ENCODE data around the gene GAB2. TPM values are rescaled to one million over a fixed set of nuclear protein-coding genes. Genes with fewer than 3 reads are reported as not detected.

The GAB2 gene
- total and polyA plus RNA-seq, 2 donors (not counting 1 experiment from before 2014, with no cell fraction given) = 5.8 to 85.9 TPM

DNA sequence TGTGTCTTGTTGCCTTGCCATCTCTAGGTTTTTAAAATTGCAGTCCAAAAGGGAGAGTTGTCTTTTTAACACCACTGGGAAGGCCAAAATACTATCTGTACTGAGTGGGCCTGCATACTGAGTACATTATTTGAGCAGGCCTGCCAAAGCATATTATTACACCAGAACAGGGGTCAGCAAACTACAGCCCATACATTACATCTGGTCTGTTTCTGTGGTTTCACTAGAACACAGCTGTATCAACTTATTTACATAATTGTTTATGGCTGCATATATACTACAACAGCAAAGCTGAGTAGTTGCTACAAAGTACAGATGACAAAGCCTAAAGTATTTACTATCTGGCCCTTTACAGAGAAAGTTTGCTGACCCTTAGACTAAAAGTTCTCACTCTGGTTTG lies 154.9 kb downstream of the GAB2 start:
- Mint-ChIP-seq H3K4me3 (no peak overlapping the region), H3K4me1 (no peaks in the 10 kb centered on the region), H3K27me3 (no peaks in the 10 kb centered on the region), H3K9me3 (ENCODE audit: insufficient read depth) (no peaks in the 10 kb centered on the region), H3K27ac (no peak overlapping the region)
- H3K4me1 ChIP-seq (ENCODE audit: control insufficient read depth in 2 of 2, insufficient read depth in 2 of 2, low read length in 2 of 2) = no peaks in the 10 kb centered on the region
- TF ChIP-seq, protein P1, sequence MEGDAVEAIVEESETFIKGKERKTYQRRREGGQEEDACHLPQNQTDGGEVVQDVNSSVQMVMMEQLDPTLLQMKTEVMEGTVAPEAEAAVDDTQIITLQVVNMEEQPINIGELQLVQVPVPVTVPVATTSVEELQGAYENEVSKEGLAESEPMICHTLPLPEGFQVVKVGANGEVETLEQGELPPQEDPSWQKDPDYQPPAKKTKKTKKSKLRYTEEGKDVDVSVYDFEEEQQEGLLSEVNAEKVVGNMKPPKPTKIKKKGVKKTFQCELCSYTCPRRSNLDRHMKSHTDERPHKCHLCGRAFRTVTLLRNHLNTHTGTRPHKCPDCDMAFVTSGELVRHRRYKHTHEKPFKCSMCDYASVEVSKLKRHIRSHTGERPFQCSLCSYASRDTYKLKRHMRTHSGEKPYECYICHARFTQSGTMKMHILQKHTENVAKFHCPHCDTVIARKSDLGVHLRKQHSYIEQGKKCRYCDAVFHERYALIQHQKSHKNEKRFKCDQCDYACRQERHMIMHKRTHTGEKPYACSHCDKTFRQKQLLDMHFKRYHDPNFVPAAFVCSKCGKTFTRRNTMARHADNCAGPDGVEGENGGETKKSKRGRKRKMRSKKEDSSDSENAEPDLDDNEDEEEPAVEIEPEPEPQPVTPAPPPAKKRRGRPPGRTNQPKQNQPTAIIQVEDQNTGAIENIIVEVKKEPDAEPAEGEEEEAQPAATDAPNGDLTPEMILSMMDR (IDR thresholded peaks at IDR 0.05) = no peak
- TF ChIP-seq EZH2 (IDR thresholded peaks at IDR 0.05; ENCODE audit: borderline replicate concordance, insufficient read depth, low read depth, low read length, poor library complexity, severe bottlenecking) = no peak
- H3K27me3 ChIP-seq (replicated peaks in 1 of 4; ENCODE audit: control extremely low read depth in 1 of 4, control insufficient read depth in 3 of 4, insufficient read depth in 4 of 4, low read length in 3 of 4) = no peaks in the 10 kb centered on the region
- H3K9me3 ChIP-seq (ENCODE audit: control extremely low read depth in 1 of 3, control insufficient read depth in 2 of 3, insufficient read depth in 1 of 3, low read length in 2 of 3) = no peaks in the 10 kb centered on the region
- no peaks in the 10 kb centered on the region for H4K20me1 ChIP-seq (ENCODE audit: control insufficient read depth, insufficient read depth, low read length, poor library complexity, severe bottlenecking)
- H3K4me2 ChIP-seq (replicated peaks; ENCODE audit: low read depth, low read length, poor library complexity, severe bottlenecking) = no peak overlapping the region
- ChIA-PET POLR2A (no interaction called here), CTCF (interaction anchor here (1.7 kb wide), 1 partner anchor 34 kb away, joined by 5 read pairs; no protein-coding TSS in a partner anchor)
- intact Hi-C loops (cut with micrococcal nuclease) = no loop called here
- no peaks in the 10 kb centered on the region for H3K36me3 ChIP-seq (replicated peaks in 1 of 2; ENCODE audit: control extremely low read depth in 1 of 2, control insufficient read depth in 1 of 2, extremely low read depth in 1 of 2, insufficient read depth in 2 of 2, low read length in 1 of 2)
- no peak overlapping the region for H2AFZ ChIP-seq (ENCODE audit: insufficient read depth, low read depth, low read length, poor library complexity, severe bottlenecking)
- no peak overlapping the region for H3K9ac ChIP-seq (ENCODE audit: low read length)
- peaks cover 3% of the 10 kb centered on the region for H3K79me2 ChIP-seq (ENCODE audit: control insufficient read depth, insufficient read depth, low read length)
- ATAC-seq (ENCODE audit: low read depth) = no peak
- no peak for DNase-seq
- H3K4me3 ChIP-seq (ENCODE audit: control extremely low read depth in 1 of 5, extremely low read depth in 1 of 5, insufficient read depth in 1 of 5, low read depth in 2 of 5, low read length in 4 of 5) = no peak overlapping the region
- no peak overlapping the region for H3K27ac ChIP-seq (ENCODE audit: low read length in 2 of 2)

DNA sequence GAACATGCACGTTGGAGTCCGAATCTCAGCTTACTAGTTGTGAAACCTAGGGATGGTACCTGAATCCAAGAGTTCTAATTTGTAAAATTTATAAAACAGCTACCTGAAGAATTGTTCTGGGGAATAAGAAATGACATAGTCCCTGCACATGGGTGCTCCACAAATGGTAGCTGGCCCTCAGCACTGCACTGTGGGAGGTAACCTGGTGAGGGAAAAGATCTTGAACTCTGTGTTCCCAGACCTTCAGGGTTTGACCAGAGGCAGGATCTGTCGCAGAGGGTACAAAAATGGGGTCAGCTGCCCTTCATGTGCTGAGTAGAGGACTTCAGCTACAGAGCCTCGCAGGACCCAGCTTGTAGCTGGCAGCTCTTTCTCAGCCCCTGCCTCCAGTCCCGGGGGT lies 155.4 kb downstream of the GAB2 start:
- ATAC-seq (ENCODE audit: low read depth) = no peak
- Histone ChIP-seq H3K9ac (ENCODE audit: low read length) (no peak overlapping the region), H3K36me3 (replicated peaks in 1 of 2; ENCODE audit: control extremely low read depth in 1 of 2, control insufficient read depth in 1 of 2, extremely low read depth in 1 of 2, insufficient read depth in 2 of 2, low read length in 1 of 2) (no peaks in the 10 kb centered on the region), H3K4me1 (ENCODE audit: control insufficient read depth in 2 of 2, insufficient read depth in 2 of 2, low read length in 2 of 2) (no peaks in the 10 kb centered on the region), H3K9me3 (ENCODE audit: control extremely low read depth in 1 of 3, control insufficient read depth in 2 of 3, insufficient read depth in 1 of 3, low read length in 2 of 3) (no peaks in the 10 kb centered on the region), H3K4me2 (replicated peaks; ENCODE audit: low read depth, low read length, poor library complexity, severe bottlenecking) (no peak overlapping the region), H3K4me3 (ENCODE audit: control extremely low read depth in 1 of 5, extremely low read depth in 1 of 5, insufficient read depth in 1 of 5, low read depth in 2 of 5, low read length in 4 of 5) (no peak overlapping the region), H3K79me2 (ENCODE audit: control insufficient read depth, insufficient read depth, low read length) (peaks cover 3% of the 10 kb centered on the region), H4K20me1 (ENCODE audit: control insufficient read depth, insufficient read depth, low read length, poor library complexity, severe bottlenecking) (no peaks in the 10 kb centered on the region), H2AFZ (ENCODE audit: insufficient read depth, low read depth, low read length, poor library complexity, severe bottlenecking) (no peak overlapping the region), H3K27me3 (replicated peaks in 1 of 4; ENCODE audit: control extremely low read depth in 1 of 4, control insufficient read depth in 3 of 4, insufficient read depth in 4 of 4, low read length in 3 of 4) (no peaks in the 10 kb centered on the region), H3K27ac (ENCODE audit: low read length in 2 of 2) (no peak overlapping the region)
- WGBS (ENCODE audit: insufficient coverage) = 99% methylated on average over 4 of the region's 5 CpGs
- CTCF ChIA-PET = interaction anchor here (0.9 to 1.7 kb wide), 3 partner anchors 8 to 85 kb away, joined by 3 to 6 read pairs (median 5); no protein-coding TSS in a partner anchor
- no peaks in the 10 kb centered on the region for H3K4me1 Mint-ChIP-seq
- no peak overlapping the region for H3K27ac Mint-ChIP-seq
- POLR2A ChIA-PET = no interaction called here
- DNase-seq = no peak
- TF ChIP-seq, protein P1 (IDR thresholded peaks at IDR 0.05) = no peak
- TF ChIP-seq EZH2 (IDR thresholded peaks at IDR 0.05; ENCODE audit: borderline replicate concordance, insufficient read depth, low read depth, low read length, poor library complexity, severe bottlenecking) = no peak
- no peak overlapping the region for H3K4me3 Mint-ChIP-seq
- intact Hi-C loops (cut with micrococcal nuclease) = no loop called here
- no peaks in the 10 kb centered on the region for H3K27me3 Mint-ChIP-seq
- no peaks in the 10 kb centered on the region for H3K9me3 Mint-ChIP-seq (ENCODE audit: insufficient read depth)
